HG03095 (cell line): Measurements from ENCODE around the gene SHROOM1.

ENCODE experiments used
- ATAC-seq: cut with Tn5 transposase; IDR thresholded peaks from one replicate; pipeline ENCODE4 v1.9.1; 2021; ENCODE audit warnings: moderate library complexity; ENCODE audit not compliant: unreplicated experiment

The SHROOM1 gene

DNA sequence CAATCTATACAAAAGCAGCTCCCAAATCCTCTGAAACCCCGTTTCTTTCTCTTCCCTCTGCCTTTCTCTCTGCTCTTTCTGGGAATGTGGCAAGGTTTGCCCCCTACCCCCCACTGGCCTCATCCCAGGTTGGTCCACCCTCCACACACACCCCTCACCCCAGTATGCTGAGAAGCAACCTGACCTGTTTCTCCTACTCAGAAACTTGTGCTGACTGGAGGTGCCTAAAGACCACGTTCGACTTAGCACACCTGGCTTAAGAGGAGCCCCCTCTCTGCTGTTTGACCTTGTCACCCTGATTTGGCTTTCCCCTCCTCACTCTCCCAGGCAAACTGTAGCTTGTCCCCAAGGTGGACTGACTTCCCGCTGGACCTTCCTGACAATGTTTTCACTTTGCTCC lies 52.3 kb downstream of the SHROOM1 start:
- ATAC-seq, result no peak

DNA sequence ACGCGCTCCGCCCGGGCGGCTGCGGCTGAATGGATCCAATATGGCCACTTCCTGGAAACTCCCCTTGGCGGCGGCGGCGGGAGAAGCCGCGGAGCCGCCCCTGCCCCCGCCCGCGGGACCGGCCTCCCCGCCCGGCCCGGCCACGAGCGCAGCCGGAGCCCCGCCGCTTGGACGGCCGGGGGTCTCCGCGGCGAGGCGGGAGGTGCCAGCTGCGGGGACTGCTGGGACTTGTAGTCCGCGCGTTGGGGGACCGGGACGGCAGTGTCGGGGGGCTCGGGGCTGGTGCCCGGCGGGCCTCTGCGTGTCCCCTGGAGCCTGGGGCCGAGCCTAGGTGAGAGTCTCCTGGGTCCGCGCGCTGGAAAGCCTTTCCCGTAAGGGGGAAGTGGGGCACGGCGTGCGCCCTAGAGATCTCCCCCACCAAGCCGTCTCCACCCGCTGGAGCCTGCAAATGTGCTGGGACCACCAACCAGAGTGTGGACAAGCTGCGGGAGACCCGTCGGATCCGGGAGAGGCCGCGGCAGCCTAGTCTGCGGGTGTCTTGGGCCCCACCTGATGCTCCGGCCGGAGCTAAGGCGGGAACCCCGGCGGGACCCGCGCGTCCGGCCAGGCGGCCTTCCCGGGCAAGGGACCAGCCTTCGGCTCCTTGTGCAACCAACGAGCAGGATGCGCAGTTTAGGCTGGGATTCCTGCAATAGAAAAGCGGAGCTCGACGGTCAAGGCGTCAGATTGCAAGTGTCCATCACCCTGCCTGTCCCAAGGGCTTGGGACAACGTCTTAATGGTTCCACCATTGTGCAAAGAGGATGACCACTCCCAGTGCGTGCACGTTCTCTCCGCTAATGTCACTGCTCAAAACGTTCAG lies 53.0 kb downstream of the SHROOM1 start, which contains the start of gene SEPTIN8:
Gene SEPTIN8 (minus strand): TSS at position 31 of the 861 bp plus-strand sequence. CDS start 102 bp downstream, outside the sequence.
- peak; percentile 49 for ATAC-seq

DNA sequence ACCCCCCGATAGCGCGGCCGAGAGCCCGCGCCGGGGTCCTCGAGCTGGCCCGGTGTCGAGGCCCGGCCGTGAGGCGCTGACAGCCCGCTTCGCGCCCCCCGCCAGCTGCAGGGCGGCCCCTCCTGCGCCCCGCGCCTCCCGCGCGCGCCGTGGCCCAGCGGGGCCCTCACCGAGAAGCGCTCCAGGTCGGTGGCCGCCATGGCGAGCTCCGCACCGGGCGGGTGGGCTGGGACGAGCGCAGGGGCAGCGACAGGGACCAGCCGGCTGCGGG lies 53.6 kb downstream of the SHROOM1 start:
- ATAC-seq, result peak; percentile 21

DNA sequence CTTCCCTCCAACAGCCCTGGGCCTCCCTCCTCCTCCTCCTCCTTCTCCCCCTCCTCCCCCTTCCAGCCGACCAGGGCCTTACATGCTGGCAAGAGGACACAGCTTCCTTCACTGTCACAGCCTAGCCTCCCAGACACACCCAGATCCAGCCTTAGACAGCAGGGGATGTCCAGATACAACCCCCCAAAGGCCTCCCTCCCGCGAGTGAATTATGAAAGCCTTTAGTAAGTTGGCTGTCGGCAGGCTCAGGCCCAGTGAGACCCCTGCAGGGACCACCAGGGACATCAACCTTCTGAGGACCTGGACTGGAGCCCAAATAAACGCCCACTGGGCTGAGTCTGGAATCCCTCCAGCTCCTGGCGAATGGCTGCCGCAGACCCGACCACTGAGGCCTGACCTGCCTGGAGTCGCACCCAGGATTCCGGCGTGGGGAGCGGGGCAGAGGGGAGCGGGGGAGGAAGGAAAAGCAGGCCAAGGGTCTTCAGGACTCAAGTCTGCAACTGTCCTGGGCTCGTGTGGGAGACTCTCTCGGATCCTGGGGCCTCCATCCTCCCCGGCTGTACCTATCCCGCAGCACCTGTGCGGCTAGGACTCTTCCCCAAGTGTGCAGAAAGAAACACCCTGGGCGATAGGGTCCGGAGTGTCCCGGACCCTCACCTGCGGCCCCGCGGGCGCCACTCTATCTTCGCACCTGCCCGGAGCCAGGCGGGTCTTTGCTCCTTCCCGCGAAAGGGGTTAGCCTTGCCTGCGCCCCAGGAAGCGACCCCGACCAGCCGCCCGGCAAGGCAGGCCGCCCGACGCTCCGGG lies 54.1 kb downstream of the SHROOM1 start:
- no peak for ATAC-seq

DNA sequence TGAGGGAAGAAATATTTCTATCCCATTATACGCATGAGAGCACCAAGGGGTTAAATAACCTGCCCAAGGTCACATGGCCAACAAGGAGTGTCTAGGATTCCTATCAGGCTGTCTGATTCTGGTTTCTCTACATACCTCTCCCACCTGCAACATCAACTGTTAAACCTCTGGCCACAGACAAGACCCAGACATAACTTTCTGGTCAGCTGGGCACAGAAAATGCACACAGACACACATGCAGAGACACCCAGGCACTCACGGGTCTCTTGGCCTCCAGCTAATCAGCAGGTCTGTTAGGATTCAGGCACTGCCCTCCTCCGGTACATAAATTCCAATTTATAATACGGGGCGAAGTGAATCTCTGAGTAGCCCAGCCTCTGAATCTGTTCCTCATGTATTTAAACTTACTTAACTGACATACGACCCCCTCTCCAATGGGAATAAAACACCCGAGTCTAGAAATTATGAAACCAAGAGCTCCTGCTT lies 54.9 kb downstream of the SHROOM1 start:
- no peak for ATAC-seq

DNA sequence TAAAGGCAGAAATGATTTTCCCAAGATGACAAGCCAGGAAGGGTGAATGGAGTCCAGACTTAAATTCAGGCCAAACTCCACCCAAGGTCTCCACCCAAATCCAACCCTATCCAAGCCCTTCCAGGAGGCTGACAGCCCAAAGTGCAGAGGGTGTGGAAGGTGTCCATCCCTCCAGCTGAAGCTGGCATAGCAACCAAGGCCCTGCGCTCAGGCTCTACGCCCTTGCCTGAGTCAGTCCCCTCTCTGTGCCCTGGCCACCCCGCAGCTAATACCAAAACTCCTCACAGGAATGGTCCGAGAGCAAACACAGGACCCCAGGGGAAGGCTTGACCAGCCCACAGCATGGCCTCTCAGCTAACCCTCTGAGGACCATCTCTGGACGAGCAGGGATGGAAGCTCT lies 55.6 kb downstream of the SHROOM1 start:
- ATAC-seq, result no peak

DNA sequence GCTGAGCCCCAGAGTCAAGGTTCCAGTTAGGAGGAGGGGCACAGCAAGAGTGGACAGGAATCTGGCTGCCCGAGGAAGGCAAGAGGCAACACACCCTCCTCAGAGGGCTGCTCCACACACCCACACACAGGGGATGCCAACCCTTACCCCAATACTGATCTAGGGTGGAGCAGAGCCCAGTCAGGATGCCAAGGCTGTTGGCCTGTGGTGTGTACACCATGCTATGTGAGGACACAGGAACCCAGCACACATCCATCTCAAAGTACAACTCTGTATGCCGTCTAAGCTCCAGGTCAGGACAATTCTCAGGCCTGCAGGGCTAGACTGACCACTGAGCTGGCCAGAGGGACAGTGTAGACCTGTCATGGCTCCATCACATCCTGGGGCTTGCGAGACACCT lies 56.0 kb downstream of the SHROOM1 start:
- no peak for ATAC-seq

DNA sequence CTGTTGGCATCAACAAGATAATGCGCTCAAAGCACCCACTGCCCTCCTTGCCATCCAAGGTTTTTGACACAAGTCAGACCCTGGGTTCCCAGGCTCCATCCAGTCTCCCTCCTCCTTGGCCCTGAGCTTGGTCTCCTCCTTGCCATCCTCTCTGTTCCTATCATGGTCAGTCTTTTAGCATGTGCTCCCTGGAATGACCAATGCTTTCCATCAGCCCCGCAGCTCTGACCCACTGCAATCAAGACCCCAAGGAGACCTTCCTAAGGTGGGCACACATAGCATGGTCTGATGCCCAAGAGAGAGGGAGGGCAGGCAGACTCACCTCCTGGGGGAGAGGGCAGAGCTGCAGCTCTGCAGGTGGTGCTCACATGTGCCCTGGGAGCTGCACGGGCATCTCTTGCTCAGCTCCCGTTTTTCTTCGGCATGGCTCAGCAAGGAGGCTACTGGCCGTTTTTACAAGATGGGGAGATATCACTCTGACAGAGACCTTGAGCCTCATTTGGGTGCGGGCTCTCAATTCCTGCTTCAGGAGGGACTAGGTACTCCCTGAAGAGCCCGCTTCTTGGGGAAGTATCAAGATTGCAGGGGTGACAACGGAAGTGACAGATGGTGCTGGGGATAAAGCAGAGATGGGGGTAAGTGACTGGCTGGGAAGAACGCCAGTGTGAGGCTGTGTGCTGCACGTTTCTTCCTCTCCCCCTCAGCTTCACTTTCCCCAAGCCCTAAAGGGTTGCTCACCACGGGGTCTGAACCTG lies 56.7 kb downstream of the SHROOM1 start:
- ATAC-seq, result no peak

DNA sequence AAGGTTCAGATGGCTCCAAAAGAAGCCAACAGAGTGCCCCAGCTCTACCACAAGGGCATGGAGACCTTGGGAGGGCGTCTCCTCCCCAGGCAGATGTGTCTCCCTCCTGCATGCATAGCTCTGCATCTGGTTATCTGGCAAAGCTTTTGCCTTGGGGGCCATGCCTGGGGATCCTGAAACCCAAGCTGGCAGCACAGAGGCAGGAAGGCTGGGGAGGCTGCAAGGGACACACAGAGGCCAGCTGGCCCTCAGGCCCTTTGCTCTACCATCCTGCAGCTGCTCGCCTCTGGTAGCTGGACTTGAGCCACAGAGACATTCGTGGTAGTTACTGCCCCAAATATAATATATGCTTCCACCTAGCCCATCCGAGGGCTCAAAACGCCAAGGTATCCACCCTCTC lies 57.3 kb downstream of the SHROOM1 start:
- ATAC-seq, result no peak

DNA sequence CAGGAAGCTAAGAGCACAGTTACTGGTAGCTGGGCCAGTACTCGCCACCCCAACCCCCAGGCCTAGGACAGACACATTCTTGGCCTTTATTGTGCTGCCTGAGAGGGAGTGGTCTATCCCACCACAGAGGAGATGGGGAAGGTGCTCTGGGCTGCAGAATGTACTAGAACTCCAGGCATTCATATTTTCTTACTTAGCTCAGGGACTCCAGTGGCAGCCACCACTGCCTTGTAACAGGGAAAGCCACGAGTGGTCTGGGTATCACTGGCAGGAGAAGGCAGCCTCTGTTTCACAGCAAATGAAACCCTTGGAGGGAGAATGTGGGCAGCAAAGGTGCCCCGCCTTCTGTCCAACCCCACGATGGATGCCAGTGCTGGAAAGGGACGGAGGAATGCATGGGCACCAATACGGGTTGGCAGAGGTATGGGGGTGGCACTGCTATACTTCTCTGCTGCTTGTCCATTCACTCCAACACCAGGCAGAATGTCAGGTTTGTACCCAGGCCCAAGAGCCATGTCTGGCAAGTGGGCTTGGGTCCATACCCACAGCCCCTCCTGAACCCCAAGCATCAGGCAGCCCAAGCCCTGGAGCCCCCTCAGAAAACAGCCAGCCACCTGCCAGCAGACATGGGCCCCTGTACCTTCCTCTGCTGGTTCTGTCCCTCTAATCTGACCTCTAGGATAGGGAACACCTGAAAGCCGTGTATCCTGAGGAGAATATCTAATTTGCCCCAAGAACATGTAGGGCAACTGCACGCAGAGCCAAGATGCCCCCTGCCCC lies 58.0 kb downstream of the SHROOM1 start:
- ATAC-seq, result no peak
